Measurements from ENCODE around the gene AUTS2.

AUTS2 gene

GRCh38 chr7:70665997-70666396, 1067.7 kb downstream of the AUTS2 start:
- H3K4me3 ChIP-seq (ENCODE audit: low read length): no peak overlapping the region
- peaks cover 13% of the 10 kb centered on the region; the same call in 1 of the 2 replicates for H3K4me1 ChIP-seq (ENCODE audit: insufficient read depth, low read length)
- no peaks in the 10 kb centered on the region for H3K9me3 ChIP-seq (ENCODE audit: insufficient read depth, low read depth, low read length)
- H3K36me3 ChIP-seq (ENCODE audit: insufficient read depth, low read length): no peaks in the 10 kb centered on the region
- 89% methylated on average over 2 of the region's 2 CpGs for WGBS
- no peaks in the 10 kb centered on the region for H3K27me3 ChIP-seq (ENCODE audit: insufficient read depth, low read length)
- no peak overlapping the region for H3K9ac ChIP-seq (ENCODE audit: low read depth, low read length)
- no peak overlapping the region for H3K27ac ChIP-seq (ENCODE audit: low read depth, low read length)

- Histone ChIP-seq H3K27ac (ENCODE audit: low read depth, low read length) (no peak overlapping the region), H3K36me3 (ENCODE audit: insufficient read depth, low read length) (no peaks in the 10 kb centered on the region), H3K9ac (ENCODE audit: low read depth, low read length) (no peak overlapping the region), H3K4me3 (ENCODE audit: low read length) (no peak overlapping the region), H3K4me1 (ENCODE audit: insufficient read depth, low read length) (peaks cover 9% of the 10 kb centered on the region; the same call in 1 of the 2 replicates), H3K9me3 (ENCODE audit: insufficient read depth, low read depth, low read length) (no peaks in the 10 kb centered on the region), H3K27me3 (ENCODE audit: insufficient read depth, low read length) (no peaks in the 10 kb centered on the region)
- whole genome bisulfite sequencing: 92% methylated on average over 2 of the region's 2 CpGs
Measured at GRCh38 chr7:70667406-70667805, 1069.1 kb downstream of the AUTS2 start.

GRCh38 chr7:70668606-70669358, 1070.5 kb downstream of the AUTS2 start:
- Histone ChIP-seq H3K9me3 (ENCODE audit: insufficient read depth, low read depth, low read length) (no peaks in the 10 kb centered on the region), H3K27ac (ENCODE audit: low read depth, low read length) (no peak overlapping the region), H3K4me1 (ENCODE audit: insufficient read depth, low read length) (peaks cover 6% of the 10 kb centered on the region), H3K4me3 (ENCODE audit: low read length) (no peak overlapping the region), H3K27me3 (ENCODE audit: insufficient read depth, low read length) (no peaks in the 10 kb centered on the region), H3K9ac (ENCODE audit: low read depth, low read length) (no peak overlapping the region), H3K36me3 (ENCODE audit: insufficient read depth, low read length) (no peaks in the 10 kb centered on the region)
- WGBS: 89% methylated on average over 16 of the region's 16 CpGs

GRCh38 chr7:70669854-70670253, 1071.6 kb downstream of the AUTS2 start:
- Histone ChIP-seq H3K9me3 (ENCODE audit: insufficient read depth, low read depth, low read length) (no peaks in the 10 kb centered on the region), H3K9ac (ENCODE audit: low read depth, low read length) (no peak overlapping the region), H3K27ac (ENCODE audit: low read depth, low read length) (no peak overlapping the region), H3K36me3 (ENCODE audit: insufficient read depth, low read length) (no peaks in the 10 kb centered on the region), H3K4me3 (ENCODE audit: low read length) (no peak overlapping the region), H3K27me3 (ENCODE audit: insufficient read depth, low read length) (no peaks in the 10 kb centered on the region), H3K4me1 (ENCODE audit: insufficient read depth, low read length) (peaks cover 17% of the 10 kb centered on the region)
- 98% methylated on average over 8 of the region's 8 CpGs for WGBS

DNA sequence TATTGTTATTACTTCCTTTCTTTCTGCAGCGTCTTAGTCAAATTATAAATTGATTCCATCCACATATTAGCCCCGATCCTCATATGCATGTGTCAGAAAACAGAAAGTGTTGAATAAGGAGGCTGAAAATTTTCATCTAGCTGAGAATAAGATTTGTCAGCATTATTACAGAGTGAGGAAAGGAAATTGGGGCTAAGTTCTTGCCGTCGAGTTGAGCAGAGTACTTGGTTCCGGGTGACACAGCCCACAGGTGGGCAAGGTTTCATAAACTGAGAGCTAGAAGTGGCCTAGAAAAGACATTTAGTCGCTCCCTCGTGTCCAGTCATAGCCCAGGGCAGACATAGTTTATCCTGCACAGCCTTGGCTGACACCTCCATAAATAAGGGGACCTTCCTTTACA, 1072.0 kb downstream of the AUTS2 start:
- Histone ChIP-seq H3K4me3 (ENCODE audit: low read length) (no peak overlapping the region), H3K36me3 (ENCODE audit: insufficient read depth, low read length) (no peaks in the 10 kb centered on the region), H3K9me3 (ENCODE audit: insufficient read depth, low read depth, low read length) (no peaks in the 10 kb centered on the region), H3K9ac (ENCODE audit: low read depth, low read length) (no peak overlapping the region), H3K4me1 (ENCODE audit: insufficient read depth, low read length) (peaks cover 17% of the 10 kb centered on the region), H3K27ac (ENCODE audit: low read depth, low read length) (no peak overlapping the region), H3K27me3 (ENCODE audit: insufficient read depth, low read length) (no peaks in the 10 kb centered on the region)
- WGBS: 90% methylated on average over 6 of the region's 7 CpGs

DNA sequence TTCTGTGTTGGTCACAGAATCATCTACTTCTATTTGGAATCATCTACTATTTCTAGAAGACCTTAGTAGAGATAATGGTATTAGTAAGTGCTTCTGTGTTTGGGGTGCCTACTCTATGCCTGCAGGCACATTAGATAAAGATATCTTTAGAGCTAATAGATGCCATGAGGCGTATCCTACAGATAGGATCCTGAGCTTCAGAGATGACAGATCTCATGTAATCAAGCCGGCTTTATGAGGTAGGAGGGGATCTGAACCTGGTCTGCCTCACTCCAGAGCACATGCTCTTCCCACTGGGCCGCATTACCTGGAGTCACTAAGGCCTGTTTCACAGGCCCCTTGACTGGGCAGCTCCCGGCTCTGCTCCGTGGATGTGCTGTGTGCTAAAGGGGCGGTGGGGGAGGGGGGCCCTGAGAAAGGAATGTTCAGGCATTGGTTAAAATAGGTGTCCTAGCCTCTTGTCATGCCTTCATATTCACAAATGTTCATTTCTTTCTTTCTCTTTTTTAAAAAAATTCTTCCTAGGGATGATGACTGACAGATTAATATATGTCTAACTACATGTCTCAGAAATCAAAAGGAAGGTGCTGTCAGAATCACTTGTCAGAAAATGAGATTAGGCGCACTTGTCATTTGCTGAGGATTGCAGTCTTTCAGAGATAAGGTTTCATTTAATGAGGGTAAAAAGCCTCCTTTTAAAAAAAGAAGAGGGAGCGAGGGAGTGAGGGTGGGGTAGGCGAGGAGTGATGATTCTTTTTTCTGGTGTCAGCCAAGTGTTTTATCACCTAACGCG, 1075.7 kb downstream of the AUTS2 start:
- no peaks in the 10 kb centered on the region for H3K9me3 ChIP-seq (ENCODE audit: insufficient read depth, low read depth, low read length)
- no peaks in the 10 kb centered on the region for H3K36me3 ChIP-seq (ENCODE audit: insufficient read depth, low read length)
- 81% methylated on average over 11 of the region's 11 CpGs for WGBS
- peaks cover 20% of the 10 kb centered on the region for H3K27me3 ChIP-seq (ENCODE audit: insufficient read depth, low read length)
- no peak overlapping the region for H3K9ac ChIP-seq (ENCODE audit: low read depth, low read length)
- H3K27ac ChIP-seq (ENCODE audit: low read depth, low read length): no peak overlapping the region
- H3K4me3 ChIP-seq (ENCODE audit: low read length): no peak overlapping the region
- H3K4me1 ChIP-seq (ENCODE audit: insufficient read depth, low read length): peaks cover 13% of the 10 kb centered on the region

- Histone ChIP-seq H3K4me3 (ENCODE audit: low read length) (no peak overlapping the region), H3K36me3 (ENCODE audit: insufficient read depth, low read length) (no peaks in the 10 kb centered on the region), H3K27me3 (ENCODE audit: insufficient read depth, low read length) (peaks cover 27% of the 10 kb centered on the region), H3K4me1 (ENCODE audit: insufficient read depth, low read length) (peaks cover 16% of the 10 kb centered on the region), H3K9me3 (ENCODE audit: insufficient read depth, low read depth, low read length) (no peaks in the 10 kb centered on the region), H3K27ac (ENCODE audit: low read depth, low read length) (no peak overlapping the region), H3K9ac (ENCODE audit: low read depth, low read length) (no peak overlapping the region)
- WGBS: 91% methylated on average over 5 of the region's 5 CpGs
Measured at GRCh38 chr7:70674571-70675010, 1076.3 kb downstream of the AUTS2 start.

- Histone ChIP-seq H3K27ac (ENCODE audit: low read depth, low read length) (no peak overlapping the region), H3K36me3 (ENCODE audit: insufficient read depth, low read length) (no peaks in the 10 kb centered on the region), H3K27me3 (ENCODE audit: insufficient read depth, low read length) (peaks cover 43% of the 10 kb centered on the region), H3K4me1 (ENCODE audit: insufficient read depth, low read length) (peaks cover 31% of the 10 kb centered on the region), H3K9me3 (ENCODE audit: insufficient read depth, low read depth, low read length) (no peaks in the 10 kb centered on the region), H3K9ac (ENCODE audit: low read depth, low read length) (no peak overlapping the region), H3K4me3 (ENCODE audit: low read length) (no peak overlapping the region)
- 92% methylated on average over 5 of the region's 5 CpGs for WGBS
Measured at GRCh38 chr7:70676243-70676642, 1078.0 kb downstream of the AUTS2 start.

DNA sequence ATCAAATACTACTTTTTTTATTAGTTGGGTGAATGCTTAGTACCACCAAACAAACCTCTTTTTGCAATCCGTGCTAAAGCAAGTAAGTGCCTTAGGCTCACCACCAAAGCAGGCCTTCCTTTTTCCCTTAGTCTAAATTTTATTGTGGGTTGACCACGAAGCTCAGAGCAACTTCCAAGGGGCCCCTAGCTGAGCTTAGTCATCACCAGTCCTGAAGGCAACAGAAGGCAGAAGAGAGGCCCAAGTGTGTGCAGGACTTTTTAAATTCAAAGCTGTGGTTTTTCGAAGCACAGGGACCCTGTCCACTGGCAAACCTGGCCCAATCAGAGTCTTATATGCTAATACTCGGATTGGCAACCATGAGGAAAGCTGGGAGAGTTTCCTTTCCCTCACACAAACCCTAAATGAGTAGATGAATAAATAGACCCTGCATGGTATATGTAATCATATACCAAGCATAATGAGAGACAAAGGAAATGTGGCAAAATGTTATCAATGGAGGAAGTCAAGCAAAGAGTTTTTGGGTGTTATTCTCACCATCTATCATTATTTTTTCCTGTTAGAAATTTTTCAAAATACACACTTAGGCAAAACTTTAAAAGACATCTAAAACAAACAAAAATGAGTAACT, 1080.5 kb downstream of the AUTS2 start:
- Histone ChIP-seq H3K36me3 (ENCODE audit: insufficient read depth, low read length) (no peaks in the 10 kb centered on the region), H3K4me1 (ENCODE audit: insufficient read depth, low read length) (peaks cover 42% of the 10 kb centered on the region), H3K27me3 (ENCODE audit: insufficient read depth, low read length) (peaks cover 68% of the 10 kb centered on the region), H3K9me3 (ENCODE audit: insufficient read depth, low read depth, low read length) (no peaks in the 10 kb centered on the region), H3K4me3 (ENCODE audit: low read length) (no peak overlapping the region), H3K27ac (ENCODE audit: low read depth, low read length) (no peak overlapping the region), H3K9ac (ENCODE audit: low read depth, low read length) (no peak overlapping the region)
- WGBS: 51% methylated on average over 3 of the region's 4 CpGs

GRCh38 chr7:70679661-70680060, 1081.4 kb downstream of the AUTS2 start:
- Histone ChIP-seq H3K4me3 (ENCODE audit: low read length) (no peak overlapping the region), H3K27me3 (ENCODE audit: insufficient read depth, low read length) (peaks cover 77% of the 10 kb centered on the region), H3K36me3 (ENCODE audit: insufficient read depth, low read length) (no peaks in the 10 kb centered on the region), H3K27ac (ENCODE audit: low read depth, low read length) (no peak overlapping the region), H3K9ac (ENCODE audit: low read depth, low read length) (no peak overlapping the region), H3K4me1 (ENCODE audit: insufficient read depth, low read length) (peaks cover 33% of the 10 kb centered on the region), H3K9me3 (ENCODE audit: insufficient read depth, low read depth, low read length) (no peaks in the 10 kb centered on the region)
- 56% methylated on average over 4 of the region's 4 CpGs for WGBS

- WGBS: 38% methylated on average over 3 of the region's 4 CpGs
- no peaks in the 10 kb centered on the region for H3K36me3 ChIP-seq (ENCODE audit: insufficient read depth, low read length)
- peaks cover 31% of the 10 kb centered on the region for H3K4me1 ChIP-seq (ENCODE audit: insufficient read depth, low read length)
- H3K9ac ChIP-seq (ENCODE audit: low read depth, low read length): no peak overlapping the region
- no peak overlapping the region for H3K27ac ChIP-seq (ENCODE audit: low read depth, low read length)
- H3K4me3 ChIP-seq (ENCODE audit: low read length): no peak overlapping the region
- H3K27me3 ChIP-seq (ENCODE audit: insufficient read depth, low read length): peaks cover 84% of the 10 kb centered on the region
- H3K9me3 ChIP-seq (ENCODE audit: insufficient read depth, low read depth, low read length): no peaks in the 10 kb centered on the region
Measured at GRCh38 chr7:70680306-70680705, 1082.0 kb downstream of the AUTS2 start.
